BLaER1 (cell line): Measurements from ENCODE around the gene RFX2.
"Not testable (repeated sequence)": the region's sequence is repeated elsewhere in the genome, so short reads cannot be mapped to it uniquely, and the experiment has no call there.

Experiments used
- H3K27ac ChIP-seq: shearing (Covaris generic); formaldehyde crosslinking; 2 replicates; pipeline ENCODE4 v1.8.1; 2022
- H3K27me3 ChIP-seq: shearing (Covaris generic); formaldehyde crosslinking; 2 replicates; pipeline ENCODE4 v1.8.1; 2022
- H3K36me3 ChIP-seq: shearing (Covaris generic); formaldehyde crosslinking; 2 replicates; pipeline ENCODE4 v1.8.1; 2022
- H3K4me1 ChIP-seq: shearing (Covaris generic); formaldehyde crosslinking; 2 replicates; pipeline ENCODE4 v1.8.1; 2022
- H3K4me2 ChIP-seq: shearing (Covaris generic); formaldehyde crosslinking; 2 replicates; pipeline ENCODE4 v1.8.1; 2022
- H3K4me3 ChIP-seq: shearing (Covaris generic); formaldehyde crosslinking; 2 replicates; pipeline ENCODE4 v1.8.1; 2022
- H3K9ac ChIP-seq: shearing (Covaris generic); formaldehyde crosslinking; 2 replicates; pipeline ENCODE4 v1.8.1; 2022
- H3K9me3 ChIP-seq: shearing (Covaris generic); formaldehyde crosslinking; 2 replicates; pipeline ENCODE4 v1.8.1; 2022
- H4K20me1 ChIP-seq: shearing (Covaris generic); formaldehyde crosslinking; 2 replicates; pipeline ENCODE4 v1.8.1; 2022
- Cebpa-rat ChIP-seq: shearing (Covaris generic); IDR thresholded peaks from 2 replicates; pipeline ENCODE4 v1.8.1; 2022

RFX2 gene

DNA sequence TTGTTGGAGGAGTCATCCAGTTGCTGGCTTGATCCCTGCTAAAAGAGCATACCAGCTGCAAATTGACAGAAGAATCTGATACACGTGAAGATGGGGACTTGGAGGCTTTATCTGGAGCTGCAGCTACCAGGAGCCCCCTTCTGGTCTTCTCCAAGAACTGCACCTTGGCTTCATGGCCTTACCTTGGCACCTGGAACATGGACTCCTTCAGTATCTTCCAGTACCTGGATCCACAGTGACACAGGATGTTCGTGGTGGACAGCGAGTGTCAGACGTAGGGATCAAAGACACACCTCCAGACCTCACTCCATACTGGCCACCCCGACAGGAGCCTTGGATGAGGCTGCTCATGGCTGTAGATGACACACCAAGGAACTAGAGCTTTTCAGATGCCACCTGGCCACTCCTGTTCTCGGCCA lies 15.3 kb upstream of the RFX2 start:
- no peak overlapping the region for H3K27ac ChIP-seq
- H3K4me2 ChIP-seq: no peak overlapping the region
- peaks cover 23% of the 10 kb centered on the region for H3K9me3 ChIP-seq
- H3K9ac ChIP-seq: no peak overlapping the region
- H3K36me3 ChIP-seq: no peaks in the 10 kb centered on the region
- no peaks in the 10 kb centered on the region for H4K20me1 ChIP-seq
- TF ChIP-seq Cebpa-rat: no peak
- H3K27me3 ChIP-seq: no peaks in the 10 kb centered on the region
- H3K4me1 ChIP-seq: peaks cover 2% of the 10 kb centered on the region
- no peak overlapping the region for H3K4me3 ChIP-seq

DNA sequence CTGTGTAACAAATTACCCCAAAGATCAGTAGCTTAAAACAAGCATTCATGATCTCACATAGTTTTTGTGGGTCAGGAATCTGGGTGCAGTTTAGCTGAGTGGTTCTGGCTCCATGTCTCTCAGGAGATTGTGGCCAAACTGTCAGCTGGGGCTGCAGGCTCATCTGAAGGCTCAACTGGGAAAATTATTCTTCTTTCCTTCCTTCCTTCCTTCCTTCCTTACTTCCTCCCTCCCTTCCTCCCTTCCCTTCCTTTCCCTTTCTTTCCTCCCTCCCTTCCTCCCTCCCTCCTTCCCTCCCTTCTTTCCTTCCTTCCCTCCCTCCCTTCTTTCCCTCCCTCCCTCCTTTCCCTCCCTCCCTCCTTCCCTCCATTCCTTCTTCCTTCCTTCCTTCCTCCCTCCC lies 8.7 kb upstream of the RFX2 start:
- TF ChIP-seq Cebpa-rat: no peak
- H3K27me3 ChIP-seq: no peaks in the 10 kb centered on the region
- H4K20me1 ChIP-seq: no peaks in the 10 kb centered on the region
- peaks cover 15% of the 10 kb centered on the region for H3K9me3 ChIP-seq
- no peak overlapping the region for H3K4me3 ChIP-seq
- H3K4me2 ChIP-seq: no peak overlapping the region
- no peaks in the 10 kb centered on the region for H3K36me3 ChIP-seq
- no peak overlapping the region for H3K9ac ChIP-seq
- no peak overlapping the region for H3K27ac ChIP-seq
- H3K4me1 ChIP-seq: peaks cover 15% of the 10 kb centered on the region

DNA sequence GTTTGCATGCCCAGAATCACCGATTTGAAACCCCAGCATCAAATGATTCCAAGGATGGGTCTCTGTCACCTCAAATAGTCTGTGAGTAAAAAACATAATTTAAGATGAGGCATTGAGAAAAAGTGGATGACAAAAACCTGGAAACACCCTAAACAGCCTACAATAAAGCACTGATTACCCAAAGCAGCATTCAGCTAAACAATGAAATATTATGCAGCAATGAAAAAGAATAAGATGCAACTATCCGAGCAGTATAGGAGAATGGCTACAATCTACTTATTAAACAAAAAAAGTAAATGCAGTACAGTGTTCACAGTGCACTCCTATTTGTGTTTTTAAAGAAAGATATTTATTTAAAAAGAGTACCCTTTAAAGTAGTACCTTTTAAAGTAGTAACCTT lies 7.7 kb upstream of the RFX2 start:
- Histone ChIP-seq H3K36me3 (no peaks in the 10 kb centered on the region), H3K27me3 (no peaks in the 10 kb centered on the region), H3K4me2 (no peak overlapping the region), H4K20me1 (no peaks in the 10 kb centered on the region), H3K9ac (no peak overlapping the region), H3K9me3 (peaks cover 15% of the 10 kb centered on the region), H3K4me1 (peaks cover 15% of the 10 kb centered on the region), H3K27ac (no peak overlapping the region), H3K4me3 (no peak overlapping the region)
- TF ChIP-seq Cebpa-rat: no peak

DNA sequence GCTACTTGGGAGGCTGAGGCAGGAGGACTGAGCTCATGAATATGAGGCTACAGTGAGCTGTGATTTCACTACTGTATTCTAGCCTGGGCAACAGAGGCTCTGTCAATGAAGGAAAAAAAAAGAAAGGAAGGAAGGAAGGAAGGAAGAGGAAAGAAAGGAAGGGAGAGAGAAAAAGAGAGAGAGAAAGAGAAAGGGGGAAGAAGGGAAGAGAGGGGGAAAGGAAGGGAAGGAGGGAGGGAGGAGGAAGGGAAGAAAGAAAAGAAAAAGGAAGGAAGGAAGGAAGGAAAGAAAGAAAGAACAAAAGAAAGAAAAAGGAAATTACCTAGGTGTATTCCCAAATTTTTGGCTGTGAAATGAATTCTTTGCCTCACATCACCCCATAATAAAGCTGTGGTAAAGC lies 7.2 kb upstream of the RFX2 start:
- Histone ChIP-seq H3K36me3 (no peaks in the 10 kb centered on the region), H3K27ac (no peak overlapping the region), H3K4me3 (no peak overlapping the region), H4K20me1 (no peaks in the 10 kb centered on the region), H3K4me2 (no peak overlapping the region), H3K4me1 (peaks cover 15% of the 10 kb centered on the region), H3K9ac (no peak overlapping the region), H3K9me3 (peaks cover 15% of the 10 kb centered on the region), H3K27me3 (no peaks in the 10 kb centered on the region)
- no peak for TF ChIP-seq Cebpa-rat

DNA sequence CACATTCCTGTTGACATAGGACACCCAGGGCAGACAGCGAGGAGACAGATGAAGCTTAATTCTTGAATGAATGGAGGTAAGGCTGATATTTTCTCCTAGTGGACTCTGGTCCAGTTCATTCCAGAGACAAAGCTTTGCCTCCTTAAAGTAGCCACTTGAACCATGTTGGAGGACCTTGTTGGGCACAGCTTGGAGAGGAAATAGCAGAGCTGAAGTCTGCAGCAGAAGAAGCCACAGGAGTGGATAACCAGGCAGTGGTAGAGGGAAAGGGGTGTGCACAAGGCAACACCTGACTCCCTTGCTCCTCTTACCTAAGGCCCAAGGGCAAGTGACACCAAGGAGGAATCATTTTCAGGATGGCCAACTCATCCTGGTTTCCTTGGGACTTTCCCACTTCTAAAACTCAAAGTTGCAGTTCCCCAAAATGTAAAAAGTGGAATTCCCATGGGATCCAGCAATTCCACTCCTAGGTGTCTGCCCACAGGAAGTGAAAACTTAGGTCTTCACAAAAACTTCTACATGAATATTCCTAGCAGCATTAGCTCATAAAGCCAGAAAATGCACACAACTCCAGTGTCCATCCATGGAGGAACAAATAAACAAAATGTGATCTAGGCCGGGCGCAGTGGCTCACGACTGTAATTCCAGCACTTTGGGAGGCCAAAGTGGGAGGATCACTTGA lies 6.6 kb upstream of the RFX2 start:
- TF ChIP-seq Cebpa-rat: no peak
- Histone ChIP-seq H3K27ac (no peak overlapping the region), H3K36me3 (no peaks in the 10 kb centered on the region), H3K9ac (no peak overlapping the region), H3K4me3 (no peak overlapping the region), H3K4me1 (peaks cover 15% of the 10 kb centered on the region), H3K4me2 (no peak overlapping the region), H4K20me1 (no peaks in the 10 kb centered on the region), H3K27me3 (no peaks in the 10 kb centered on the region), H3K9me3 (peaks cover 15% of the 10 kb centered on the region)

DNA sequence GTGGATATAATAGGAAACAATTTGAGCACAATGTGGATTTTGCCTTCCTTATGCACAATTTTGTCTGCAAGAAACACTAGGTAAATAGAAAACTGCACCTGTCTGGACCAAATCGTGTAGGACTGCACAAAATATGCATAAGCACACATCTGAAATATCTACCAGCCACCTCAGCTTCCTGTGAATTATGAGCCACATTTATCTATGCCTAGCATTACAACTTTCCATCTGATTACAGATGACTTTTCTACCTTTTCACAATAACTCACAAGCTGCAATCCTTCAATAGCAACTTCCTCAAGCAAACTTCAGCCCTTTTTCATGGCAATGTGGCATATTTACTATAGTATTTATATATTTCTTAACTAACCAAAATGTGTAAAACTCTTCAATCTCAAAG lies 5.7 kb upstream of the RFX2 start:
- Histone ChIP-seq H3K9me3 (peaks cover 15% of the 10 kb centered on the region), H3K27me3 (no peaks in the 10 kb centered on the region), H3K4me3 (no peak overlapping the region), H4K20me1 (no peaks in the 10 kb centered on the region), H3K36me3 (no peaks in the 10 kb centered on the region), H3K4me2 (no peak overlapping the region), H3K4me1 (peaks cover 15% of the 10 kb centered on the region), H3K9ac (no peak overlapping the region), H3K27ac (no peak overlapping the region)
- TF ChIP-seq Cebpa-rat: no peak

DNA sequence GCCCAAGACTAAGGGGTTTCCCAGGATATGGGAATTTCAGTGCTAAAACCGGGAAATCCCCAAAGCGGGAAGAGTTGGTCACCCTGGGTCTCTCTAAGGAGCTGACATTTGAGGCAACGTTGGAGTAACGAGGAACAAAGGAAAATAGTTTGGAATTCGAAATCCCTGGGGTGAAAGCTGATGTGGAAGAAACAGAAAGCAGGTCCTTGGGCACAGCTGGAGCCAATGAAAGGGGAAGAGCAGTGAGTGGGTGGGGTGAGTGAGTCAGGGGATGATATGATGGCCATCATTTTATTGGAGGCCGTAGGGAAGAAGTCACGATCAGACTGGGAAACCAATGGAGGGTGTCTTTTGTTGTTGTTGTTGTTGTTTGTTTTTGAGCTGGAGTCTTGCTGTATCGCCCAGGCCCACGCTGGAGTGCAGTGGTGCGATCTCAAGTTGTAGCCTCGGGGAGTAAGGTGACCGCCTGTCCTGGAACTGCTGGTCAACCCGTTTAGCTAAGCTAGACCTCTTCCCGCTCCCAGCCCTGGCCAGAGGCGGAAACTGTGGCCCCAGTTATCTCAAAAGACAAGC lies 3.4 kb upstream of the RFX2 start:
- peaks cover 14% of the 10 kb centered on the region for H3K27me3 ChIP-seq

DNA sequence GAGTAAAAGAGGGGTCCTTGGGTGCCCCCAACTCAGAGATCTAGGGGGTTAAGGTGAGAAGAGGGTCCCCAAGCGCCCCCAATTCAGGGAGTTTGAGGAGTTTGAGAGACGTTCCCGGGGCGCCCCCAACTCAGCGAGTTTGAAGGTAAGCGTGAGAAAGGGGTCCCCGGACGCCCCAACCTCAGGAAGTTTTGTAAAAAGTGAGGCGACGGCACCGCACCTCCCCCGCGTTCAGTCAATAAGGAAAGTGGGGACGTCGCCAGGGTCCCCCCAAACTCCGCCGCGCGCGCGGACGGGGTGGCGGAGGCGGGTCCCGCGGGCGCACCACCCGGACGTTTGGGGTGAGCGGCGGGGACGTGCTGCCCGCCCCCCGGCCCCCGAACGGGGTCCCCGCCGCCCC lies 353 bp downstream of the RFX2 start:
- no peaks in the 10 kb centered on the region for H3K36me3 ChIP-seq
- no peaks in the 10 kb centered on the region for H3K9me3 ChIP-seq
- peaks cover 33% of the 10 kb centered on the region for H3K27me3 ChIP-seq
- peak overlapping the region; percentile 99 for H3K4me2 ChIP-seq
- TF ChIP-seq Cebpa-rat: no peak
- H3K9ac ChIP-seq: no peak overlapping the region; the same call in 1 of the 2 replicates
- peak overlapping the region; percentile 73 for H3K4me3 ChIP-seq
- H4K20me1 ChIP-seq: peaks cover 20% of the 10 kb centered on the region
- H3K4me1 ChIP-seq: peaks cover 17% of the 10 kb centered on the region
- H3K27ac ChIP-seq: no peak overlapping the region

More for the DNA sequence above, 3.4 kb upstream of the RFX2 start:
- Histone ChIP-seq H3K36me3 (no peaks in the 10 kb centered on the region), H3K9me3 (peaks cover 10% of the 10 kb centered on the region), H3K4me3 (no peak overlapping the region), H3K4me1 (peaks cover 13% of the 10 kb centered on the region), H4K20me1 (peaks cover 13% of the 10 kb centered on the region), H3K4me2 (no peak overlapping the region), H3K27ac (no peak overlapping the region), H3K9ac (no peak overlapping the region)
- TF ChIP-seq Cebpa-rat: no peak

DNA sequence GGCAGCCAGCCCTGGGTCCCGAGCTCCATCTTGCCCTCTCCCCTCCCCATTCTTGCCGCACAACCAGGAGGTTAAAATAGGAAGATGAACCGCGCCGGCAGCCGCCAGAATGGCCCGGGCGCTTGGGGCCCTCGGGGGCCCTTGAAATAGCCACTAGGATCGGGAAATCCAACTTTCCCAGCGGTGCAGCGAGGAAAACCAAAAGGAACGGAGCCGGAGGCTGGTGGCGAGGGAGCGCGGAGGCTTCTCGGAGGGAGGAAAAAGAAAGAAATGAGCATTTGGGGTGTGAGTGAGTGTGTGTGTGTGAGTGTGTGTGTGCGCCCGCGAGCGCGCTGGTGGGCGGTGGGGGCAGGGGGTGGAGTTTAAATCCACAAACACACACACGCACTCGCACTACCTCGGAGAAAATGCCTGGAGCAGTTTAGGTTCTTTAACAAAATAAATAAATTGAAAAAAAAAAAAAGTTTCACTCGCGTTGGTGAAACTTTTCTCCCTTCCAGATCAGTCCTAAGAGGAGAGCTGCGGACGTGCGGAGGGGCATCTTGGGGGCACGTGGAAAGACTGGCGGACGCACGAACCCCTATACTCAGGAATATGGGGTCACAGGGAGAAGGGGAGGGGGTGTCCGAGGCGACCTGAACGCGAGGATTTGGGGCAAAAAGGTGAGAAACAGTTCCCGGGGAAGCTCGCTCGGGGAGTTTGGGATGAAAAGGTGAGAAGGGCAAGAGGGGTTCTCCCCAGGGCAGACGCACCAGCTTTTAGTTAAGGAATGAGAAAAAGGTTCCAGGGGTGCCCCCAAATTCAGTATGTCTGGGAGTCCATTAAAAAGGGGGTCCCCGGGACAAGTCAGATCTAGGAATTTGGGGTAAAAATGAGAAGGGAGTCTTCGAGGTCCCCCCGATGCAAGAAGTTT lies 1.3 kb downstream of the RFX2 start:
- Histone ChIP-seq H3K27me3 (peaks cover 33% of the 10 kb centered on the region), H4K20me1 (peaks cover 20% of the 10 kb centered on the region), H3K4me1 (peaks cover 17% of the 10 kb centered on the region), H3K36me3 (no peaks in the 10 kb centered on the region), H3K27ac (no peak overlapping the region), H3K9ac (0 out of 2 replicates have a peak overlapping the region, but pooled peaks have one; percentile 25), H3K4me3 (peak overlapping the region; percentile 73), H3K4me2 (peak overlapping the region; percentile 99), H3K9me3 (no peaks in the 10 kb centered on the region)
- no peak for TF ChIP-seq Cebpa-rat

DNA sequence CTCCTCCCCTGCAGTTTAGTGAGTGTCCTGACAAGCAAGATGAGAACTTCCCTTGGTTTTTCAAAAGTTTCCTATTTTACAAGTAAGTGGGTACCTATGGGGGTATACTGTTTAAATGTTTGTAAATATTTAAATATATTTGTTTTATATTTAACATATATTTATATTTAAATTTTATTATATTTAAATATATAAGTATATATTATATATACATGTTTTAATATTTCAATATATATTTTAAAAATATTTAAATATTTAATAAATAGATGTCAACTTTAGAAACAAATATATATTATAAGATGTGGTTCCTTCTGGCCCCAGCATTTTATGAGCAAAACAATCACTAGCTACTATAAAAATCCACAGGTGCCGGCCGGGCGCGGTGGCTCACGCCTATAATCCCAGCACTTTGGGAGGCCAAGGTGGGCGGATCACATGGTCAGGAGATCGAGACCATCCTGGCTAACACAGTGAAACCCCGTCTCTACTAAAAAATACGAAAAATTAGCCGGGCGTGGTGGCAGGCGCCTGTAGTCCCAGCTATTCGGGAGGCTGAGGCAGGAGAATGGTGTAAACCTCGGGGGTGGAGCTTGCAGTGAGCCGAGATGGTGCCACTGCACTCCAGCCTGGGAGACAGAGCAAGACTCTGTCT lies 3.5 kb downstream of the RFX2 start:
- not testable (repeated sequence) for H3K9ac ChIP-seq, H3K9me3 ChIP-seq, H3K36me3 ChIP-seq, H3K4me2 ChIP-seq, H3K4me3 ChIP-seq, H3K27ac ChIP-seq
- peaks cover 33% of the 10 kb centered on the region for H3K27me3 ChIP-seq
- peaks cover 20% of the 10 kb centered on the region for H4K20me1 ChIP-seq
- peaks cover 17% of the 10 kb centered on the region for H3K4me1 ChIP-seq
